MCF 10A (cell line): ENCODE measurements around the gene APOC1. TPM values are rescaled to one million over a fixed set of nuclear protein-coding genes. Genes with fewer than 3 reads are reported as not detected.
A peak's percentile ranks its signal among the peaks of the same experiment; 100 is the strongest.

Experiments
- BruUV-seq: library from RNA; stranded (reverse); fragments of 400-500 nt; replicated peaks from 2 replicates; lab custom pipeline; 2021; lab: Mats Ljungman, UMichigan
- CTCF ChIA-PET: fragments of 300-600 bp; sonication (Branson Sonifier 250); formaldehyde crosslinking; extraction: SDS; loops from one replicate; lab custom pipeline; 2021; ENCODE audit warnings: antibody characterized with exemption, inconsistent platforms; lab: Yijun Ruan, JAX
- POLR2A ChIA-PET: fragments of 300-600, 350-650 bp; sonication (Branson Sonifier 250); formaldehyde crosslinking; extraction: SDS; loops from one replicate; lab custom pipeline; 2020; ENCODE audit warnings: antibody characterized with exemption, inconsistent platforms; lab: Yijun Ruan, JAX
- DNase-seq: peaks from one replicate; pipeline ENCODE4 v3.0.0-alpha.2; 2018; ENCODE audit not compliant: unreplicated experiment
- H3K27ac Mint-ChIP-seq: one replicate; pipeline ENCODE4 v1.8.0; 2022; ENCODE audit warnings: mild to moderate bottlenecking, low read depth, mixed read lengths; ENCODE audit not compliant: unreplicated experiment
- H3K27me3 Mint-ChIP-seq: one replicate; pipeline ENCODE4 v1.8.0; 2022; ENCODE audit warnings: mixed read lengths; ENCODE audit not compliant: insufficient read depth, unreplicated experiment
- H3K36me3 Mint-ChIP-seq: one replicate; pipeline ENCODE4 v1.8.0; 2022; ENCODE audit warnings: mild to moderate bottlenecking, moderate library complexity, mixed read lengths; ENCODE audit not compliant: insufficient read depth, unreplicated experiment
- H3K4me1 Mint-ChIP-seq: one replicate; pipeline ENCODE4 v1.8.0; 2022; ENCODE audit warnings: mixed read lengths; ENCODE audit not compliant: insufficient read depth, unreplicated experiment
- H3K4me3 Mint-ChIP-seq: one replicate; pipeline ENCODE4 v1.8.0; 2022; ENCODE audit warnings: mild to moderate bottlenecking, moderate library complexity, mixed read lengths; ENCODE audit not compliant: unreplicated experiment
- H3K9me3 Mint-ChIP-seq: one replicate; pipeline ENCODE4 v1.8.0; 2022; ENCODE audit warnings: mixed read lengths; ENCODE audit not compliant: unreplicated experiment
- CTCF ChIP-seq: fragments of 200-600 bp; IDR thresholded peaks from one replicate; pipeline ENCODE4 v1.8.0; 2022; ENCODE audit warnings: antibody characterized with exemption, mild to moderate bottlenecking; ENCODE audit not compliant: unreplicated experiment
- intact Hi-C: fragments of 100-400 bp; cut with micrococcal nuclease; formaldehyde crosslinking; loops from 2 replicates; pipeline ENCODE4 v1.14.1; 2022
- total RNA-seq: library from RNA; stranded (reverse); gene quantifications from 2 replicates; pipeline ENCODE4 v1.2.3, GENCODE V29; 2022

The APOC1 gene
- total RNA-seq, 1 experiment from 2014 or later, result 1.1 TPM

- DNase-seq, result no peak
- Mint-ChIP-seq H3K36me3 (peaks cover 98% of the 10 kb centered on the region), H3K4me3 (no peak overlapping the region), H3K4me1 (peaks cover 6% of the 10 kb centered on the region), H3K27me3 (no peaks in the 10 kb centered on the region), H3K9me3 (no peaks in the 10 kb centered on the region), H3K27ac (no peak overlapping the region)
- intact Hi-C loops, result no loop called here
- TF ChIP-seq CTCF, result no peak
- no TSS peak for BruUV-seq
- ChIA-PET POLR2A (interaction anchor here (0.6 kb wide), 1 partner anchor 1205 kb away, joined by 4 read pairs; no protein-coding TSS in a partner anchor), CTCF (interaction anchor here (0.6 kb wide), 2 partner anchors 246 to 275 kb away, joined by 4 to 5 read pairs; no protein-coding TSS in a partner anchor)
These were observed 16.6 kb upstream of the APOC1 start for GRCh38 chr19:44897835-44898234.

GRCh38 chr19:44900328-44901244, 13.8 kb upstream of the APOC1 start:
- Mint-ChIP-seq H3K27ac (no peak overlapping the region), H3K4me3 (no peak overlapping the region), H3K27me3 (peaks cover under 1% of the 10 kb centered on the region), H3K9me3 (no peaks in the 10 kb centered on the region), H3K4me1 (no peaks in the 10 kb centered on the region), H3K36me3 (peaks cover 80% of the 10 kb centered on the region)
- no TSS peak for BruUV-seq
- CTCF ChIA-PET, result interaction anchor here (0.8 to 2.4 kb wide), 2 partner anchors 24 to 52 kb away, joined by 3 to 12 read pairs; no protein-coding TSS in a partner anchor
- intact Hi-C loops, result no loop called here
- no peak for DNase-seq
- POLR2A ChIA-PET, result interaction anchor here (0.7 kb wide), 1 partner anchor 144 kb away, joined by 4 read pairs; no protein-coding TSS in a partner anchor
- TF ChIP-seq CTCF, result no peak

- ChIA-PET CTCF (interaction anchor here (0.6 to 3.9 kb wide), 17 partner anchors 9 to 1135 kb away, joined by 3 to 49 read pairs (median 4); partner anchors contain the start of gene TOMM40), POLR2A (interaction anchor here (0.7 to 1.3 kb wide), 3 partner anchors 8 to 171 kb away, joined by 3 to 4 read pairs (median 4); partner anchors contain the start of gene CLPTM1)
- H3K4me1 Mint-ChIP-seq, result peaks cover 7% of the 10 kb centered on the region
- no peaks in the 10 kb centered on the region for H3K9me3 Mint-ChIP-seq
- H3K4me3 Mint-ChIP-seq, result no peak overlapping the region
- no peak for TF ChIP-seq CTCF
- intact Hi-C loops, result loop anchor here (1.0 kb wide), 1 partner anchor 48 kb away; no protein-coding TSS in a partner anchor
- TSS peak; percentile 80 for BruUV-seq
- no peak for DNase-seq
- peaks cover 10% of the 10 kb centered on the region for H3K27me3 Mint-ChIP-seq
- H3K36me3 Mint-ChIP-seq, result peaks cover 60% of the 10 kb centered on the region
- H3K27ac Mint-ChIP-seq, result no peak overlapping the region
These were observed 11.2 kb upstream of the APOC1 start for GRCh38 chr19:44903216-44903601.
